Measurements from ENCODE around the gene SPRR2F.
"Not testable (repeated sequence)": the region's sequence is repeated elsewhere in the genome, so short reads cannot be mapped to it uniquely, and the experiment has no call there.

SPRR2F gene, protein sequence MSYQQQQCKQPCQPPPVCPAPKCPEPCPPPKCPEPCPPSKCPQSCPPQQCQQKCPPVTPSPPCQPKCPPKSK

GRCh38 chr1:153113416-153113815 lies at the start of gene SPRR2F:
Gene SPRR2F, minus strand, starts transcription at chr1:153113516. Its CDS starts 783 bp downstream, at chr1:153112733.
- no peak for DNase-seq

- no peak for DNase-seq
Observed at GRCh38 chr1:153155541-153155940, 42.2 kb upstream of the SPRR2F start.

GRCh38 chr1:153152481-153152880 lies 39.2 kb upstream of the SPRR2F start:
- no peak for DNase-seq

- no peak for DNase-seq
Observed at GRCh38 chr1:153150846-153151245, 37.5 kb upstream of the SPRR2F start, which contains the start of gene SPRR2G. Gene SPRR2G, minus strand, starts transcription at chr1:153150890. Its CDS starts 780 bp downstream, at chr1:153150110.

DNA sequence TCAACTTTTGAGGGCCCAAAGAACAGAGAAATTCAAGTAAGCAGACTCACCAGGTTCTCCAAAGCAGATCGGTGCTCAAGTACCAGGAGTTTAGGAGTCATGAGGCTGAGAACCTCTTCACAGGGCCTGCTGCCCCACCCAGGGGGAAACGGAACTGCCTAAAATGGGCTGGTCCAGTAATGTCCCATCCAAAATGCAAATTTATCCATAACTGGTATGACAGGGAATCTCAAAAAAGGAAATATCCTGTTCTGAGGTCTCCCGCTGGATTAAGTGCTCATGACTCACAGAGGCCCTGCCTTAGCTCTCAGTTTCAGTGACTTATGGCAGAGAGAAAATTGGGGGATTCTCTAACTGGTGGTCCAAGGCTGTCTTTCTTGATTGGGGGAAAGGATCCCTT lies 28.1 kb upstream of the SPRR2F start:
- DNase-seq = no peak

- DNase-seq = no peak
Observed at GRCh38 chr1:153140484-153140883, 27.2 kb upstream of the SPRR2F start.

DNA sequence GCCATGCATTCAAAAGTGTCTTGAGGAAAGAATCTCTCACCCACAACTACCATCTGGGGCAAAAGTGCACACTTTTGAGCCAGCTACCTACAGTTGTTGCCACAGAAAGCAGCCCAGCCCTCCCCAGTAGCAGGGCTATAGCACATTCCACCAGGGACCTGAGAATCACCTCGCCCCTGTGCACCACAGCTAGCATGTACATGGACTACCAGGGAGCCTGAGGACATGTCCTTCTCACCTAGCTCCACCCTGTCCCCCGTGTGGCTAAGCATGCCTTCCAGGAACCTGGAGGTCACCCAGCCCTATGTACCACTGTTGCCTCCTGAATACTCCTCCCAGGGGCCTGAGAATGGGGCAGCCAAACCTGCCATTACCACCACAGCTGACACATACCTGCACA lies 20.4 kb upstream of the SPRR2F start:
- DNase-seq = no peak

- DNase-seq = no peak
Observed at GRCh38 chr1:153133267-153133666, 20.0 kb upstream of the SPRR2F start.

GRCh38 chr1:153128688-153129087 lies 15.4 kb upstream of the SPRR2F start:
- not testable (repeated sequence) for DNase-seq

DNA sequence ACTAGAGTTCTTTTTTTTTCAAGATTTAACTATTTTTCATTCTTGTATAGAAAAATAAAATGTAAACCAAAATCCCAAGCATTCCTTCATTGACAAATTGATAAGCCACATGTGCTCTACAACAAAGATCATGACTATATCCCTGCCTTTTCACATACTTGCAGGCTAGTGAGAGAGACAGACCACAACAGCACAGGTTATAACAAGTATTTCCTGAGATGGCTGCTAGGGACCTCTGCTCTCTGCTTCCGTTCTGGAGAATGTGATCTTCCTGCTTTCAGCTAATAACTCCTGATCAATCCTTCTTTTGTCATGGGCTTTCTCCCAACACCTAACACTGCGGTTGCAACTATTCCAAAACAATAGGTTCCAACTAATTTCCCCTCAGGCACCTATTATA lies 14.0 kb upstream of the SPRR2F start:
- DNase-seq = no peak

DNA sequence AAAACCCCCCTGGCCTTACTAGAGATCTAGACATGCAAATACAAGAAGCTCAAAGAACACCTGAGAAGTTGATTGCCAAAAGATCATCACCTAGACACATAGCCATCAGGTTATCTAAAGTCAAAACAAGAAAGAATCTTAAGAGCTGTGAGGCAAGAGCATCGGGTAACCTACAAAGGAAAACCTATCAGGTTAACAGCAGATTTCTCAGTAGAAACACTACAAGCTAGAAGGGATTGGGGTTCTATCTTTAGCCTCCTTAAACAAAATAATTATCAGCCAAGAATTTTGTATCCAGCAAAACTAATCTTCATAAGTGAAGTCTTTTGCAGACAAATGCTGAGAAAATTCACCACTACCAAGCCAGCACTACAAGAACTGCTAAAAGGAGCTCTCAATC lies 12.2 kb upstream of the SPRR2F start:
- DNase-seq = no peak

- DNase-seq = not testable (repeated sequence)
Observed at GRCh38 chr1:153123793-153124192, 10.5 kb upstream of the SPRR2F start.

DNA sequence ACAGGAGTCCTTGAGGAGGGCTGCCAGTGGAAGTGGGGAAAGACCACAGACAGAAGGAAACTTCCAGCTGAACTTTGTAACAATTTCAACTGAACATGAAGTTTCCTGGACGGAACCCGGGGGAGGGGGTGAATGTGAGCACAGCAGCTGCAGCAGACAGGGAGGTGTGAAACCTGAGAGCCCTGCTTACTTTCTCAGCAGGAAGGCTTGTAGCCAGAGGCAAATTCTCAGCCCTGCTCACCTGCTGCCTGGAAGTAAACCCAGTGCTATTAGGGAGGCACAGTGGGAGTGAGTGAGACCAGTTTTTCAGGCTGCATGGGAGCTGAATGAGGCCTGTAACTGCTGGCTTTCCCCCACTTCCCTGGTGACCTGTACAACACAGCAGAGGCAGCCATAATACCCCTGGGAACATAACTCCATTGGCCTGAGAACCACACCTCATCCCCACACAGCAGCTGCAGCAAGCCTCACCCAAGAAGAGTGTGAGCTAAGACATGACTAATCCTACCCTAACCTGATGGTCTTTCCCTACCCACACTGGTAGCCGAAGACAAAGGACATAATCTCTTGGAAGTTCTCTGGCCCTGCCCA lies 9.6 kb upstream of the SPRR2F start:
- no peak for DNase-seq

DNA sequence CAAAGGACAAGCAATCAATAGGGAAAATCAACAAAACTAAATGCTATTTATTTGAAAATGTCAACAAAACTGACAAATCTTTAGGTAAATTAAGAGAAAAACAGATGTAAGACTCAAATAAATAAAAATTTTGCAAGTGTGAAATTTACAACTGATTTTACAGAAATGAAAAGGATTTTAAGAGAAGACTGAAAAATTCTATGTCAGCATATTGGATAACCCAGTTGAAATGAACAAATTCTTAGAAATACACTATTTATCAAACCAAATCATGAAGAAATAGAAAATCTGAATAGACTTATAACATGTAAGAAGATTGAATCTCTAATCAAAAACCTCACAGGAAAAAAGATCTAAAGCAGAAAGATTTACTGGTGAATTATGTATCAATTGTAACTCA lies 7.6 kb upstream of the SPRR2F start:
- DNase-seq = no peak

- no peak for DNase-seq
Observed at GRCh38 chr1:153119491-153119971, 6.2 kb upstream of the SPRR2F start.

GRCh38 chr1:153115264-153115663 lies 1.9 kb upstream of the SPRR2F start:
- DNase-seq = not testable (repeated sequence)

DNA sequence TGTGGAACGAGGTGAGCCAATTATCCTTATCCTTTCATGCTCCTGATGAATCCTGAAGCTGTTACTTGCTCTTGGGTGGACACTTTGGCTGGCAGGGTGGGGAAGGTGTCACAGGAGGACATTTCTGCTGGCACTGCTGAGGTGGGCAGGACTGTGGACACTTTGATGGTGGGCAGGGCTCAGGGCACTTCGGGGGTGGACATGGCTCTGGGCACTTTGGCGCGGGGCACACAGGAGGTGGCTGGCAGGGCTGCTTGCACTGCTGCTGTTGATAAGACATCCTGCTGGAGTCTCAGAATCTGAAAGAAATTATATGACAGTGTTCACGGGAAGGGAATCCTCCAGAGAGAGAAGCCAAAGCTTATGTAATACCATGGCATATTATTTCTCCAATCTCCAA lies 862 bp downstream of the SPRR2F start:
- not testable (repeated sequence) for DNase-seq

- no peak for DNase-seq
Observed at GRCh38 chr1:153100245-153100644, 13.1 kb downstream of the SPRR2F start.

- DNase-seq = no peak
Observed at GRCh38 chr1:153099461-153100045, 13.8 kb downstream of the SPRR2F start.

DNA sequence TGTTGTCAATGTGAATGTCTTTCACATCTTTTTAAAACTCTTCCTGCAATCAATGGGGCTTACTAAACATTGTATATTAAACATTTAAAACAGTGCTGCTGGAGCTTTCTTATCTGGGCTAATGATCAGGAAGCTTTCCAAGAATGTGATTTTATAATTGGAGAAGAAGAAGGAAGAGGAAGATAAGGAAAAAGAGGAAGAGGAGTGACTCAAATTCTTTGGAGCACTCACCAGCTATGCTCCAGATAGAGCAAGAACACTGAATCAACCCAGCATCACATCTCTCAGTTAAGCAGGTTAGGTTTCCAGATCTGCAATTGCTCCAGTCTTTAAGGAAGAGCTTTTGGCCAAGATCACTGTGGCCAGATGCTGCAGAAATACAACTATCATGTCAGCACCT lies 17.6 kb downstream of the SPRR2F start:
- no peak for DNase-seq

GRCh38 chr1:153094426-153094825 lies 18.9 kb downstream of the SPRR2F start, which contains the start of gene SPRR2E:
Gene SPRR2E, minus strand, starts transcription at chr1:153094526. Its CDS starts 775 bp downstream, at chr1:153093751.
- no peak for DNase-seq

DNA sequence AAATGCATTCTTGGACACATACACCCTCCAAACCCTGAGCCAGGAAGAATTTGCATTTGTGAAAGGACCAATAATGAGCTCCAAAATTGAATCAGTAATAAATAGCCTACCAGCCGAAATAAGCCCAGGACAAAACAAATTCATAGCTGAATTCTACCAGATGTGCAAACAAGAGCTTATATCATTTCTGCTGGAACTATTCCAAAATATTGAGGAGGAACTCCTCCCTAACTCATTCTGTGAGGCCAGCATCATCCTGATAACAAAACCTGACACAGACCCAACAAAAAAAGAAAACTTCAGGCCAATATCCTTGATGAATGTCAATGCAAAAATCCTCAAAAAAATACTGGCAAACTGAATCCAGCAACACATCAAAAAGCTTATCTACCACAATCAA lies 25.7 kb downstream of the SPRR2F start:
- no peak for DNase-seq

DNA sequence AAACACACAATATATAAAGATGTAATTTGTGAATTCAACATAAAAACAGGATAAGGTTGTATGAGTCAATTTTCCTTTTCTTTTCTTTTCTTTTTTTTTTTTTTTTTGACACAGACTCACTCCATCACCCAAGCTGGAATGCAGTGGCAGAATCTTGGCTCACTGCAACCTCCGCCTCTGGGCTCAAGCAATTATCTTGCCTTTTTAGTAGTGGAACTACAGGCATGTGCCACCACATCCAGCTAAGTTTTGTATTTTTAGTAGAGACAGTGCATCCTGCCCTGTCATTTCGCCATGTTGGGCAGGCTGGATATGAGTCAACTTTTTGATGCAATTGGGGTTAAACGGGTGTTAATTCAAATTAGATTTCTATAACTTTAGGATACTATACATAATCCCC lies 31.6 kb downstream of the SPRR2F start:
- DNase-seq = no peak
